GM19395 (cell line): ENCODE data around the gene RPP25L.

Source experiments
- ATAC-seq: cut with Tn5 transposase; IDR thresholded peaks from one replicate; pipeline ENCODE4 v1.9.1; 2021; ENCODE audit warnings: mild to moderate bottlenecking, moderate library complexity; ENCODE audit not compliant: unreplicated experiment

Gene RPP25L

DNA sequence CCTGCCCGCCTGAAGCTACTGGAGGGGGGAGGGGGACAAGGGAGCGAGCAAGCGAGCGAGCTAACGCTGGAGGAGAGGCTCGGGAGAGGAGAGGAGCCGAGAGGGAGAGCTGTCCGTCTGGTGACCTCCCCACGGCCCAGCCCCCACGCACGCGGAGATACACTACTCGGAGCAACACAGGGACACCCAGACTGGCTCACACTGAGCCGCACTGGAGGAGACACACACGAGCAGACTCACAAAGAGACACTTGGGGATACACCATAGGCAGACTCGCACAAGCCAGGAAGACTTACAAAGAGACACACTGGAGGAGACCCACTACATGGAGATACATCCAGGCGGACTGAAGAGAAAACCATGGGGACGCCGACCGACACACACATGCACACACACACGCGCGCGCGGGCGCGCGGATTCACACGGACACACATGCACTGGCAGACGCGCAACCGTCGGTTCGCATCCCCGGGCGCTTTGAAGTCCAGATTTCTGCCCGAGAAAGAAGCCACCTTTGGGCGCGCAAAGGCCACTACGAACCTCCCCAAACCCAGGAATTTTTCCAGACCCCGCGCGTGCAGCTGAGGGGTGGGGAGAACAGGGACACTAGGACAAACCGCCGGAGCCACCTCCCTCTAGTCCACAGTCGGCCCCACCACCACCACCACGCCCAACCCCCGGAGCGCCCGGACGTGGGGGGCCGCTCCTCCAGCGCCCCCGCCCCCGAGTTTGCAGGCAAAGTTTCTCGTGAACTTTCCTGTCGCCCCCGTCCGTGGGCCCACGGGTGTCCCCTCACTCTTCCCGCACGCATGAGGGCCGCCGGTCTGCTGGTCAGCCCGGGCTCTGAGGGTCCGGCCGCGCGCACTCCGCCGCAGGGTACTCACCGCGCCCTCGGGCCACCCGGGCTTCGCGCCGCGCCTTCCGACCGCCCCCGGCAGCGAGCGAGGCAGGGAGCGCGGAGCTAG lies 22.9 kb downstream of the RPP25L start:
- ATAC-seq: no peak

DNA sequence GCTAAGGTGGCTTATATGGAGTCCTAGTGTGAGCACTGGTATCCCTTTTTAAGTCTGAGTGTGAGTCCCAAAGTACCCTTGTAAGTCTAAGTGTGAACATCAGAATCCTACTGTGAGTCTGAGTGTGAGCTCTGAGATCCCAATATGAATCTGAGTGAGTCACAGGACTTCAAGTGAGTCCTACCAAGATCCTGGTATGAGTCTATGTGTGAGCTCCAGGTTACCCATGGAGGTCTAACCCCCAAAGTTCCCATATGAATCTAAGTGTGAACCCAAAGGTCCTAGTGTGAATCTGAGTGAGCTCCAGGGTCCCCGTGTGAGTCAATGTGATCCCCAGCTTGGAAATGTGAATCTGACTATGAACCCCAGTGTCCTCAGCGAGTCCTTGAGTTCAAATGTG lies 24.6 kb downstream of the RPP25L start:
- no peak for ATAC-seq

DNA sequence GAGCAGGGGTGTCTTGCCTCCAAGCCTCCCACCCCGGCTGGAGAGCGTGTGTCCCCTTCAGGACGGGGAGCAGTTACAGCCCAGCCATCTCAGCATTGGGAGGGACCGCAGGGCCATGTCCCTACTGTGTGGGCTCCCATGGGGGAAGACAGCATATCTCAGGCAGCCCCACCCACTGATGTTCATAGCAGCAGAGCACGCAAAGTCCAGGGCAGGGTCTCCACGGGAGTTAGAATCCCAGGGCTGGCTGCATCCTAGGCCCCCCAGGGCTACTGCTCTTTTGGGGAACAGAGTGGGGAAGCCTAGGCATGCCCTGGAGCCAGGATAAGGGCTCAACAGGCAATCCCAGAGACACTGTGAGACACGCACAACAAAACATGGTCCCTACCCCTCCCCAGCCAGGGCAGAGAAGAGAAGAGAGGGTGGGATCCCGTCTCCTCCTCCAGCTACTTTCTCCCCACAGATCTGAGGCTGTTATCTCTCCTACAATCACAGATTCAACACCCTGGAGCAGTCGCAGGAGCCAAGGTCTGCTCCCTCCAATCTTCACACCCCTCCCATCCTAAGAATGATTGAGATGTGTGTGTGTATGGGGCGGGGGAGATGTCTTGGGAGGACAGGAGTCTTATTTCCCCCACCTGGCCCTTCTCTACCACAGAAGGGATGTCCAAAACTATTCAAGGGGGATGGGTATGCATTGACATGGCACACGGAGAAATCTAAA lies 25.8 kb downstream of the RPP25L start:
- ATAC-seq: no peak

GRCh38 chr9:34584970-34585369 lies 26.9 kb downstream of the RPP25L start:
- ATAC-seq: no peak

GRCh38 chr9:34582787-34583186 lies 29.1 kb downstream of the RPP25L start:
- no peak for ATAC-seq

DNA sequence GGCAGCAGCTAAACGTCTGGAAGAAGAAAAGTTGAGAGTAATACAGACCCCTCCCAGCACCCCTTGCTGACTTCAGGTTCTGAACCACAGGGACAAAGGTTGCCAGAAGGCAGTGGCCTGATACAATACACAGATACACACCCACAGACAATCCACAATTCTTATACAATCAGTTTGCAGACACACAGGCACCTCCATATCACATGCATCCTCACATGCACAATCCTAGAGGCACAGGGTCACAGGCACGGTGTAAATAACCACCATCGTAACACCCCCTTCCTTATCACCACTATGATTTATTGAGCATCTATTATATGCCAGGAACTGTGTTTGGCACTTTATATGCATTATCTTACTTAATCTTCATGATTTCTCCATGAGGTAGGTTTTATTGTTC lies 30.6 kb downstream of the RPP25L start:
- no peak for ATAC-seq

GRCh38 chr9:34580358-34580757 lies 31.5 kb downstream of the RPP25L start:
- no peak for ATAC-seq

GRCh38 chr9:34579808-34580163 lies 32.1 kb downstream of the RPP25L start:
- no peak for ATAC-seq

GRCh38 chr9:34579104-34579807 lies 32.6 kb downstream of the RPP25L start:
- no peak for ATAC-seq

DNA sequence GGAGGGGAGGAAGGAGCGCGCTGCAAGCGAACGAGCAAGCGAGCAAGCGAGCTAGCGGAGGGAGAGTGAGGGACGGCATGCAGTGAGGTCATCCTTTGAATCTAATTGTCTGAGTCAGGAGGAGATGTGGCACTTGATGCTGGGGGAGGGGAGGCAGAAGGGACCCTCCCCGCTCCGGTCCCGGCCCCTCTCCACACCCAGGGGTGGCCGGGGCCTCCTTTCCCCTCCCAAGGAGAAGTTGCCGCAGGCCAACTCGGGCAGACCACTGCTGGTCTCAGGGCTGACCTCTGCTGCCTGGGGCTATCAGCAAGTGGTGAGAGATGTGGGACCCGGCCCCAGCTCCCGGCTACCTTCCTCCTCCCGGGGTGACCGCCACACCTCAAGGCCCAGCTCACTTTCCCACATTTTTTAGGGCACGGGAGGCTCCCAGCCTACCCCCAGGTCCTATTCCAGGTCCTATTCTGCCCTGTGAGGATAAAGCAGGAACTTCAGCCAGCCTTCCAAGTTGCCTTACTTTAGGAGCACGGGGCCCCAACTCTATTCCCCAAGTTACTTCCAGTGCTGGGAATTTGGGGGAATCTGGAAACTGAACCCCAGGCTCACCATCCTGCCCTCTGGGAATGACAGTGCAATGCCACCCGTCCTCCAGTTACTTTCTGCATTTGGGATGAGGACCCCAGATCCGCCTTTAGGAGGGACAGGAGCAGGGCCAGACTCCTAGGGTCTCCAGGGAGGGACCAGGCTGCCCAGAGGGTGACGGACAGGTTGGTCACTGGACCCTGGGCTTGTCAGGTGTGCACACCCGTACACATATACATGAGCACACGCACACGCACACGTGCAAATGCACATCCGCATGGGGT lies 33.4 kb downstream of the RPP25L start:
- no peak for ATAC-seq

DNA sequence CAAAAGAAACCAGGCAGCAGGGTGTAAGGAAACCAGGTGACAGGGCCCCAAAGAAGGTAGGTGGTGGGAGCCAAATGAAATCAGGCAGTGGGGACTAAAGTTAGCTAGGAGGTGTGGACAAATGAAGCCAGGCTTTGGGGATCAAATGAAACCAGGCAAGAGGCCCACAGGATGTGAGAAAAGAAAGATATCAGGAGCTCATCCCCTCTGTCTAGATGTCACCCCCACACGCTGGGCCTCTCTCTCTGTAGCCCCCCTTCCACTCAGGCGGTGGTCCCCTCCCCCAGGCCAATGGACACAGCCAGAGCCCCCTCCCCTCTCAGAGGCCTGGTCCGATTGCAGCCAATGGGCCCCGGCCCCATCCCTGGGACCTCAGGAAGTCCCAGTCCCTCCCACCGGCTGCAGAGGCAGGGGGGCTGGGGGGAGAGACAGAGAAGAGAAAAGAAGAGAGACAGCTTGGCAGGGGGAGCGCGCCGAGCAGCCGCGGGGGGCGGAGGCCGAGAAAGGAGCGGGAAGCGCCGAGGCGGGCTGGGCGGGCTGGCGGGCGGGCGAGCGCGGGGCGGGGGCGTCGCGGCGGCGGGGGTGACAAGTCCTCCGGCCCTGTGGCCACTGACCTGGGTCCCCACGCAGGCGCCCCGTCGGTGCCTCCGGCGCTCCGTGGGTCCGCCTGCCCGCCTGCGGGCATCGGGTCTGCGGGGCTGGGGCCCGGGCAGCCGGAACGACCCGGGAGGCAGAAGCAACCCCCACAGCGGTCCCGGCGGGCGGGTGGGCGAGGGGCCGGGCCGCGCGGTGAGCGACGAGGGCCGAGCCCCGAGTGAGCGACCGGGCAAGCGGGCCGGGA lies 34.3 kb downstream of the RPP25L start:
- no peak for ATAC-seq

GRCh38 chr9:34576597-34577399 lies 35.1 kb downstream of the RPP25L start:
- no peak for ATAC-seq

DNA sequence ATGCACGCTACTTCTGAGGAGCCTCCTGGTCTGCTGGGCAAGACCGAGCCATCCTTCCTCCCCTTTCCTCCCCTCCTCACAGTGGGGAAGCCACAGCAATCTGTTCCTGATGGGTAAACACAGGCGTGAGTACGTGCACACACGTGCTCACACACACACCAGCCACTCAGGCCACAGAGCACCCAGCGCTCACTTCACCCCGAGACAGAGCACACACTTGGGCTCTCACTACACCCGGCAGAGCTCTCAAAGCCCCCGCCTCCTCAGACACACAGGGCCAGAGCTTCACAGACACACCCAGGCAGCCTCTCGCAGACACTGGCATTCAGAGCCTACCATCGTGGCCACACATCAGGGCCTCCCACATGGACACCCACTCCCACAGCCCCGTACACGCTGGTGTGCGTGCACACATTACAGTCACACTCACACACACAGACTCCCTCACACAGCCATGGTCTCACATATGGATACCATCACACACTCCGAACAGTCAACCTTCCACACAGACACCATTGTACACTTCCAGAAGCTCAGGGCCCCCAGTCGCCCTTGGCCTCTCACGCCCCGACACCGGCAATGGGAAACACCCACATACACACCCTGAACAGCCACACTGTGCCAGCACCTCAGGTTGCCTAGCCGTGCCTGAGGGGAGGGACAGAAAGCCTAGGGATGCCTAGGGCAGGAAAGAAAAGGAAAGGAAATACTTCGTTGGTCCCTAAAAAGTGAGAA lies 35.9 kb downstream of the RPP25L start:
- ATAC-seq: no peak

- ATAC-seq: no peak
Observed at GRCh38 chr9:34575241-34575640, 36.7 kb downstream of the RPP25L start.

DNA sequence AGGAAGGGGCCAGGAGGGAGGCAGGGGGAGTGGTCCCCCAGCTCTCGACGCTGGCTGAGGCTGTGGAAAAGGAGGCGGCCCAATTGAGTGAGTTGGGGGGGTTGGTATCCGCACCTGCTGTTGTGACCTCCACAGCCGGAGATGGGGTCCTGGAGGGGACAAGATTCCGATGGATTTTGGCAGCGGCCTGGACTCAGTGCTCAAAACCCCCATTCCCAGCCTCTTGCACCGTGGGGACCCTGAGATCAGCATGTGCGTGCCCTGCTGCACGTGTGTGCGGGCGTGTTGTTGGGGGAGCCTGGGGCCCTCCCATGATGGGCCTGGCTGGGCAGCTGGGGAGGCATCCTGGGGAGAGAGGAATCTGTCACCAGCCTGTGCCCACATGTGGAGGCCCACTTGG lies 37.3 kb downstream of the RPP25L start:
- ATAC-seq: no peak

DNA sequence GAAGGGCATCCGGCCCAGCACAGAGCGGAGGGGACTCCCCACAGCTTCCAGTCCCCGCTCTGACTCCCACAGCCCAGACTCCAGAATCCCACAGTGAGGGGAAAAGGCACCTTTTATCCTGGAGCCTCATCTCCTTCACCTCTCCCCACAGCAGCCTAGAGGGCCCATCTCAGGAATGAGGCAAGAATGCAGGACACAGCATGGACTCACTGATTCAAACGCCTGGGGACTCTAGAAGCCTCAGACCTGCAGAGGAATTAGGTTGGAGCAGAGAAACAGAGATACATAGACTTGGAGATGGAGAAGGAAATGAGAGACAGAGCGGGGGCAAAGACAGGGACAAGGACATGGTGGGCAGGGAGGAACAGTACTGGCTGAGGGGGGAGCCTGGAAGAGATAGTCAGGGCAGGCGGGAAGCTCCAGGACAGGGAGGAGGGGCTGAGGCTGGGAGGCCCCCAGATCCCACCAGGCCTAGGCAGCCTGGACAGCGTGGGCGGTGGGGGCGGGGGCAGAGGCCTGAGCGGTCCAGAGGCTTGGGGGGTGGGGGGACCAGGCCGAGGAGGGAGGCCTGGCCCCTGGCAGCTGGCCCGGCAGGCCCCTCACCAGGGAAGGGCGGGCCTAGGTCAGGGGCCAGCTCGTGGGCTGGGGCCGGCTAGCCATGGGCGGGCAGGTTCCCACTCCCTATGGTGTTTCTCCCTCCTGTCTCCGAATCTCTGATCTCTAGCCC lies 38.1 kb downstream of the RPP25L start:
- ATAC-seq: no peak

DNA sequence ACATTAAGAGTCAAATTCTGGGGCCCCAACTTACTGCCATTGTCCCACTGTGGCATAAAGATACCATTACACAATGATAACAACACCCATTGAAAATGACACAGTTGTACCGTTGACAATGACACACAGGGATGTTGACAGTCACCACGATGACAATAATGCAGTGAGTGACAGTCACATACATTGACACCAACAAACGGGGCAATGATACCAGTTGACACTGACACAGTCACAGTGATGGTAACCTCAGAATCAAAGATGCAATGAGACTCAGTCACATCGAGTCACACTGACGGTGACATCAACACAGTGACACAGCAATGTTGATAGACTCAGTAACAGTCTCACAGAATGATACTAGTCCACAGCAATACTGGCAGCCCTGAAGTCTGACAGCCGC lies 39.3 kb downstream of the RPP25L start:
- no peak for ATAC-seq

DNA sequence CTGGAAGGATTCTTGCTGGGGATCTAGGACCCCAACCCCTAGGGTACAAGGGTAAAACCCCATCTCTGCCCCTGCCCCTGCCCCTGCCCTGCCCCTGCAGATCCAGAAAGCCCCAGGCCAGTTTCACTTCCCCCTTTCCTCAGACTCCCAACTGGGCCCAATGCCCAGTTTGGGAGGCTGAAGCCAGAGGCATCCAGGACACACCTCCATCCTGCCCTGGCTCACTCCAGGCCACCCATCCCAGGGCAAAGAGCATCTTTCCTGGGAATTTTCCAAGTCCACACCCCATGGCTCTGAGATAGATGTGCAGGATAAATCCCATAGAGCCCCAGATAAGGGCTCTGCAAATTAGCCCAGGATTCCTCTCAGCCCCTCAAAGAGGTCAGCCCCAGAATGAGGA lies 39.8 kb downstream of the RPP25L start:
- ATAC-seq: no peak
